Fibroblast of the aortic adventitia (primary cell): ENCODE measurements around the gene HPF1. TPM values are rescaled to one million over a fixed set of nuclear protein-coding genes. Genes with fewer than 3 reads are reported as not detected.
A peak's percentile ranks its signal among the peaks of the same experiment; 100 is the strongest.
"Not testable (repeated sequence)": the region's sequence is repeated elsewhere in the genome, so short reads cannot be mapped to it uniquely, and the experiment has no call there.

Experiments
- DNase-seq: peaks from one replicate; pipeline ENCODE4 v3.0.0-alpha.2; 2010; ENCODE audit warnings: low read depth
- H3K4me3 ChIP-seq: 2 replicates; pipeline ENCODE4 v1.5.1; 2011; ENCODE audit warnings: low read depth, mild to moderate bottlenecking, control low read depth, low read length, moderate library complexity
- CTCF ChIP-seq: IDR thresholded peaks from 2 replicates; pipeline ENCODE4 v1.5.1; 2011; ENCODE audit warnings: mild to moderate bottlenecking, low read length, control low read depth, inconsistent platforms; ENCODE audit not compliant: insufficient read depth
- total RNA-seq: library from RNA; depleted of rRNA; stranded (reverse); fragments of >200 nt; gene quantifications from 2 replicates; pipeline ENCODE4 v1.2.3, GENCODE V29; 2012; ENCODE audit warnings: low replicate concordance

Gene HPF1
- total RNA-seq, 1 donor, result 53.8 TPM

DNA sequence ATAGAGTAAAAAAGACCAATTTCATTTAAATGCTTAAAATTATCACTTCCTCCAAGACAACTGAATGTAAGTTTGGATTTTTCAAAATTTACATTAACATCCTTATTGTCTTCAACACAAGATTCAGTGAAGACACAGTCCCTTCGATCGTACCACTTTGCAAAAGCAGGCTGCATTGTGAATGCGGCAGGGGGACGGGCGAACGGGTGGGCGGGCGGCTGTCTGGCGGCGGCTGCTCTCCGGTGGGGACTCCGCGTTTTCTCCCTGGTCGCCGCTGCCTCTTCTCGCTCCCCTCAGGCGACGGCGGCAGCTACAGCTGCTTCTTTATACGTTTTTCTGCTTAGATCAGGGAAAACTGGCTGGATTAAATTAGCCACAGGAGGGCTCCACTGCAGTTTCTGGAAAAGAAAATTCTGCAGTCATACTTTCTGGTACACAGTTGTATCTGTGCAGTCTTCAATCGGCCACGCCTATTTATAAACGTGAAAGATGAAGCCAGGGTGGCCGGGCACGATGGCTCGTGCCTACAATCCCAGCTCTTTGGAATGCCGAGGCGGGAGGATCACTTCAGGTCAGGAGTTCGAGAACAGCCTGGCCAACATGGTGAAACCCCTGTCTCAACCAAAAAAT lies 33.9 kb upstream of the HPF1 start:
- TF ChIP-seq CTCF, result peak; percentile 67
- peak overlapping the region; percentile 53 for H3K4me3 ChIP-seq
- DNase-seq, result peak; percentile 69

DNA sequence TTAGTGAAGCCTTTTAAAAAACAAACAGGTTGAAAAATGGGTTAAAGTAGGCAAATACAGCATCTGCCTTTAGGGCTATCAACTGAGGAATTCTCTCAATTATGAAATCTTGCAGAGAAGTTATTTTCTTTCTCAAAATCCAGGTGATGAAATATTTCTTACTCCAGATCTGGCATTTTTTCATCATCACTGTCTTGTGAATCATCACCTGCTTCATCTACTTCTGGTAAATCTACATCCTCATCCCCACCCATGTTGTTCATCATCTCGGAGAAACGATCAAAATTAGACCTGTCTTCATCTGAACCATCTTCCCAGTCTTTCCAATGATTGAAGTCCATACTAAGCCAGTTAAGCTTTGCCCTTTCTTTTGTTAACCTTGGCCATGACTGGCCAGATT lies 33.3 kb upstream of the HPF1 start:
- no peak overlapping the region for H3K4me3 ChIP-seq
- no peak for DNase-seq
- no peak for TF ChIP-seq CTCF

- TF ChIP-seq CTCF, result peak; percentile 44
- no peak for DNase-seq
- peak overlapping the region; percentile 9 for H3K4me3 ChIP-seq
These were observed 17.0 kb upstream of the HPF1 start for GRCh38 chr4:169774466-169775445.

- TF ChIP-seq CTCF, result no peak
- no peak for DNase-seq
- no peak overlapping the region for H3K4me3 ChIP-seq
These were observed 16.1 kb upstream of the HPF1 start for GRCh38 chr4:169773889-169774288.

DNA sequence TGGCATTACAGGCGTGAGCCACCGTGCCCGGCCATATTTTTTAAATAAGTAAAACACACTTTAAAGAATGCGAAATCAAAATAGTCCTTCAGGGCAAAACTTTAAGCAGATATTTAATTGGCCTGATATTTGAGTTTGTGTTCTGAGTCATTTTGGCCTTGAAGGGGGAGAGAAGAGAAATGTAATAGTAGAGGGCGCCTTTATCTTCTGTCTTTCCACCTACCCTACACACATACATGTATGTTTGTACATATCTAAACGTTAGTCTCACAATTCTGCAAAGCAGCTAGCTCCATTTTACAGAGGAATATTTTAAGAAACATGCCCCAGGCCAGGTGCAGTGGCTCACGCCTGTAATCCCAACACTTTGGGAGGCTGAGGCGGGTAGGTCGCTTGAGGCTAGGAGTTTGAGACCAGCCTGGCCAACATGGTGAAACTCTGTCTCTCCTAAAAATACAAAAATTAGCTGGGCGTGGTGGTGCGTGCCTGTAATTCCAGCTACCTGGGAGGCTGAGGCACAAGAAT lies 13.9 kb upstream of the HPF1 start:
- DNase-seq, H3K4me3 ChIP-seq: not testable (repeated sequence)

DNA sequence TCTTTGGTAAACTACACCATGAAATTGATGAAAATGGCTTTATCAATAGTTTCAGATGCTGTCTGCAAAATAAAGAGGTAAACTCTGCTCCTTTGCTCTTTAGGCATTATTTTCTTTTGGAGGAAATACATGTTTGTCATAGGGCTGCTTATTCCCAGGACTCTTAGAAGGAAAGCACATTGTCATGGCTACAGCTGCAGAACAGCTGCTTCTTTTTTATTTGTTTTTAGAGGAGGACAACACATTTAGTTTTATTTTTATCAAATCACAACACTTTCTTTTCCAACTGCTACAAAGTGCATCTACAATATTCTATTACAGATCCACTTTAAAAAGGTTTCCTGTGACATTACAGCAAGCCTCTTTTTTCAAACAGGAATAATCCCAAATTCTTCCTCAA lies 12.7 kb upstream of the HPF1 start:
- DNase-seq, result no peak
- no peak for TF ChIP-seq CTCF
- H3K4me3 ChIP-seq, result no peak overlapping the region

DNA sequence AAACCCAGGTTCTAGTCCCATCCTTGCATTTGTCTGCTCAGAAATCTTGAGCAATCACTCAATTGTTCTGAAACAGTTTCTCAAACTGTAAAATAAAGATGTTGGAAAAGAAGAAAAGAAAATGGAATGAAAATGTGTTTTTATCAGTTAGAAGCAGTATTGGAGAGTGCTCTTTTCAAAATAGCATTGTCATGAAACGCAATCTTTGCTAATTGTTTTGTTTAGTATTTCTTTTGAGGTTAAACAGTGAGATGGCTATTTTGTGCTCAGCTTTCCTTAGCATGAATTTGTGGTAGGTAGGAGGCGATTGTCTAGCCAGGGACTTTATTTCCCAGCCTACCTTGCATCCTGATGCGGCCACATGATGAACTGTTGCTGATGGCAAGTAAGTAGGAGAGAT lies 10.6 kb upstream of the HPF1 start:
- no peak overlapping the region for H3K4me3 ChIP-seq
- no peak for DNase-seq
- no peak for TF ChIP-seq CTCF
